ENCODE measurements around the gene MTRF1L.

DNA sequence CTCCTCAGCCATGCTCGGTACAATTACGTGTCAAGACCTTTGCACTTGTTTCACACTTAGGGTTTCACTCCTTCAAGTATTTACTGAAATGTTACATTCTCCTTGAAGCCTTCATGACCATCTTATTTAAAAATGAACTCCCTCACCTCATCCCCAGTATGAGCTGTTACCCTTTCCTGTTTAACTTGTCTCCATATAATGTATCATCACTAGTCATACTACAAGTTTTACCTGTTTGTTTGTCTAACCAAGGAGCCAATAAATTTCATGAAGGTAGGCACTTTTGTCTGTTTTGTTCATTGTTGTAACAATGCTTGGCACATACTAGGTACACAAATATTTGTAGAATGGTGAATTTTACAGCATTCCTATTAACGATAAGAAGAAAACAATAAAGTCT lies 46.1 kb upstream of the MTRF1L start:
- TF ChIP-seq, protein P1, sequence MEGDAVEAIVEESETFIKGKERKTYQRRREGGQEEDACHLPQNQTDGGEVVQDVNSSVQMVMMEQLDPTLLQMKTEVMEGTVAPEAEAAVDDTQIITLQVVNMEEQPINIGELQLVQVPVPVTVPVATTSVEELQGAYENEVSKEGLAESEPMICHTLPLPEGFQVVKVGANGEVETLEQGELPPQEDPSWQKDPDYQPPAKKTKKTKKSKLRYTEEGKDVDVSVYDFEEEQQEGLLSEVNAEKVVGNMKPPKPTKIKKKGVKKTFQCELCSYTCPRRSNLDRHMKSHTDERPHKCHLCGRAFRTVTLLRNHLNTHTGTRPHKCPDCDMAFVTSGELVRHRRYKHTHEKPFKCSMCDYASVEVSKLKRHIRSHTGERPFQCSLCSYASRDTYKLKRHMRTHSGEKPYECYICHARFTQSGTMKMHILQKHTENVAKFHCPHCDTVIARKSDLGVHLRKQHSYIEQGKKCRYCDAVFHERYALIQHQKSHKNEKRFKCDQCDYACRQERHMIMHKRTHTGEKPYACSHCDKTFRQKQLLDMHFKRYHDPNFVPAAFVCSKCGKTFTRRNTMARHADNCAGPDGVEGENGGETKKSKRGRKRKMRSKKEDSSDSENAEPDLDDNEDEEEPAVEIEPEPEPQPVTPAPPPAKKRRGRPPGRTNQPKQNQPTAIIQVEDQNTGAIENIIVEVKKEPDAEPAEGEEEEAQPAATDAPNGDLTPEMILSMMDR (IDR thresholded peaks at IDR 0.05) = no peak
- no peak for TF ChIP-seq POLR2AphosphoS5 (IDR thresholded peaks at IDR 0.05; ENCODE audit: insufficient read depth in 1 of 2, low read depth in 1 of 2)
- no peak for TF ChIP-seq POLR2A (IDR thresholded peaks at IDR 0.05)
